Measurements from ENCODE around the gene LARGE1. TPM values are rescaled to one million over a fixed set of nuclear protein-coding genes. Genes with fewer than 3 reads are reported as not detected.

Gene LARGE1
- total RNA-seq, 1 experiment from 2014 or later, result 1.5 TPM

DNA sequence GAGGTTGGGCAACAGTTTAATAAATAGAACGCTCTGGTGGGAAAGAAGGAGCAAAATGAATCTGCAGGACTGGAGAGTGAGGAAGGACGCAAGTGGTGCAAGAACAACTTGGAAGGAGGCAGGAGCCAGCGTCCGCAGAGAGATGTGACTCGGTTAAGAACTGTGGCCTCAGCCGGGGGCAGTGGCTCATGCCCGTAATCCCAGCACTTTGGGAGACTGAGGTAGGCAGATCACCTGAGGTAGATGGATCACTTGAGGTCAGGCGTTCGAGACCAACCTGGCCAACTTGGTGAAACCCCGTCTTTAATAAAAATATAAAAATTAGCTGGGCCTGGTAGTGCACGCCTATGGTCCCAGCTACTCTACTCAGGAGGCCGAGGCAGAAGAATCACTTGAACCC lies 319.7 kb downstream of the LARGE1 start:
- DNase-seq (ENCODE audit: low read depth, low spot score) (no peak), ATAC-seq (no peak)
- BruUV-seq (replicated peaks), result no TSS peak
- H3K9me2 ChIP-seq (ENCODE audit: insufficient read depth), result no peaks in the 10 kb centered on the region
- no peak overlapping the region for H3K4me2 ChIP-seq (ENCODE audit: low read length)
- H3K27ac ChIP-seq (ENCODE audit: low read depth, low read length), result no peak overlapping the region
- no peaks in the 10 kb centered on the region for H3K4me1 ChIP-seq (ENCODE audit: control insufficient read depth in 1 of 2, insufficient read depth in 2 of 2, low read length in 2 of 2)
- no peaks in the 10 kb centered on the region for H3K79me2 ChIP-seq (ENCODE audit: insufficient read depth, low read length)
- ChIA-PET CTCF (no interaction called here), RAD21 (ENCODE audit: low non-redundant PET in 1 of 2, low total read pairs in 2 of 2, uncharacterized antibody in 2 of 2, unreplicated experiment in 2 of 2) (no interaction called here), POLR2A (no interaction called here)
- TF ChIP-seq POLR2A (IDR thresholded peaks at IDR 0.05; ENCODE audit: borderline replicate concordance, extremely low read depth, insufficient read depth, insufficient read length) (no peak), JUND (IDR thresholded peaks at IDR 0.05) (no peak), FOSL1 (IDR thresholded peaks at IDR 0.05; ENCODE audit: low read depth) (no peak), CBX3 (IDR thresholded peaks at IDR 0.05; ENCODE audit: low read depth) (no peak), RAD21 (IDR thresholded peaks at IDR 0.05; ENCODE audit: low read depth) (no peak), POLR2AphosphoS5 (IDR thresholded peaks at IDR 0.05; ENCODE audit: low read depth, low read length) (no peak), TCF7L2 (IDR thresholded peaks at IDR 0.05; ENCODE audit: borderline replicate concordance, extremely low read depth, insufficient read depth, insufficient read length) (no peak), YY1 (IDR thresholded peaks at IDR 0.05; ENCODE audit: extremely low read depth, insufficient replicate concordance, low read depth, low read length) (no peak), REST (IDR thresholded peaks at IDR 0.05; ENCODE audit: low read depth) (no peak), EZH2 (IDR thresholded peaks at IDR 0.05) (no peak), ZBTB33 (IDR thresholded peaks at IDR 0.05; ENCODE audit: extremely low read depth, insufficient replicate concordance, low read length) (no peak), SP1 (IDR thresholded peaks at IDR 0.05; ENCODE audit: low read depth) (no peak), ATF3 (IDR thresholded peaks at IDR 0.05) (no peak), EGR1 (IDR thresholded peaks at IDR 0.05; ENCODE audit: low read depth) (no peak), EZH2phosphoT487 (IDR thresholded peaks at IDR 0.05; ENCODE audit: borderline replicate concordance) (no peak), CEBPB (IDR thresholded peaks at IDR 0.05; ENCODE audit: low read depth) (no peak), ELF1 (IDR thresholded peaks at IDR 0.05; ENCODE audit: borderline replicate concordance, low read depth) (no peak), ZFX (IDR thresholded peaks at IDR 0.05) (no peak), SIN3A (IDR thresholded peaks at IDR 0.05; ENCODE audit: low read depth) (no peak)
- TF ChIP-seq, protein P1, sequence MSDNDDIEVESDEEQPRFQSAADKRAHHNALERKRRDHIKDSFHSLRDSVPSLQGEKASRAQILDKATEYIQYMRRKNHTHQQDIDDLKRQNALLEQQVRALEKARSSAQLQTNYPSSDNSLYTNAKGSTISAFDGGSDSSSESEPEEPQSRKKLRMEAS (IDR thresholded peaks at IDR 0.05), result no peak
- peaks cover 18 to 29% of the 10 kb centered on the region in 2 experiments; a peak in 2 of 4 replicates for H3K9me3 ChIP-seq (ENCODE audit: control insufficient read depth in 1 of 2, insufficient read depth in 1 of 2, low read depth in 1 of 2, low read length in 2 of 2)
- H3K9ac ChIP-seq (ENCODE audit: low read length), result no peak overlapping the region
- H3K36me3 ChIP-seq (ENCODE audit: control insufficient read depth in 1 of 2, insufficient read depth in 2 of 2, low read length in 2 of 2), result no peaks in the 10 kb centered on the region
- no peak overlapping the region for H3K4me3 ChIP-seq (replicated peaks in 1 of 2; ENCODE audit: low read depth in 1 of 2, low read length in 2 of 2)
- no peak overlapping the region for H2AFZ ChIP-seq (ENCODE audit: low read depth, low read length, poor library complexity, severe bottlenecking)
- no peaks in the 10 kb centered on the region for H3K27me3 ChIP-seq (ENCODE audit: insufficient read depth, low read length)
- H4K20me1 ChIP-seq (ENCODE audit: insufficient read depth), result no peaks in the 10 kb centered on the region
- intact Hi-C loops (cut with micrococcal nuclease), result no loop called here
